Activated CD8-positive, alpha-beta memory T cell treated with anti-CD3 and anti-CD28 coated beads, Interleukin-2, amount 10 ng/mL, durations not matched to agents 7 days and 5 days (primary cell): ENCODE measurements around the gene FANCD2. TPM values are rescaled to one million over a fixed set of nuclear protein-coding genes. Genes with fewer than 3 reads are reported as not detected.
"Not testable (repeated sequence)": the region's sequence is repeated elsewhere in the genome, so short reads cannot be mapped to it uniquely, and the experiment has no call there.

ENCODE experiments used
- ATAC-seq: fragments of 150-1000 bp; cut with Tn5 transposase; one replicate; pipeline ENCODE4 v1.10.0; 2021; ENCODE audit warnings: moderate library complexity
- CTCF ChIA-PET: fragments of 350-600 bp; sonication (Branson Sonifier 250); formaldehyde crosslinking; loops from one replicate; lab custom pipeline; 2021; ENCODE audit warnings: antibody characterized with exemption; lab: Charles Lee
- DNase-seq: peaks from one replicate; pipeline ENCODE4 v3.0.0-alpha.2; 2020
- H3K27ac Mint-ChIP-seq: one replicate; pipeline ENCODE4 v1.8.0; 2021; ENCODE audit warnings: mild to moderate bottlenecking, mixed read lengths
- H3K27me3 Mint-ChIP-seq: one replicate; pipeline ENCODE4 v1.8.0; 2021; ENCODE audit warnings: mixed read lengths
- H3K36me3 Mint-ChIP-seq: one replicate; pipeline ENCODE4 v1.8.0; 2021; ENCODE audit warnings: mild to moderate bottlenecking, mixed read lengths
- H3K4me1 Mint-ChIP-seq: one replicate; pipeline ENCODE4 v1.8.0; 2021; ENCODE audit warnings: mixed read lengths
- H3K4me3 Mint-ChIP-seq: one replicate; pipeline ENCODE4 v1.8.0; 2021; ENCODE audit warnings: mild to moderate bottlenecking, moderate library complexity, mixed read lengths
- H3K9me3 Mint-ChIP-seq: one replicate; pipeline ENCODE4 v1.8.0; 2022; ENCODE audit warnings: low read depth, mixed read lengths
- total RNA-seq, 2 experiments: library from RNA; stranded (reverse); gene quantifications; one replicate each; pipeline ENCODE4 v1.2.3, GENCODE V29; 2021

FANCD2 gene
- total RNA-seq, 2 experiments from 2014 or later, result 75.1 to 109 TPM

GRCh38 chr3:10021856-10022775 is 4.1 kb upstream of the FANCD2 start:
- CTCF ChIA-PET, result no interaction called here
- ATAC-seq (no peak), DNase-seq (no peak)
- no peaks in the 10 kb centered on the region for H3K27me3 Mint-ChIP-seq
- peaks cover 35% of the 10 kb centered on the region for H3K4me1 Mint-ChIP-seq
- H3K36me3 Mint-ChIP-seq, result peaks cover 18% of the 10 kb centered on the region
- no peak overlapping the region for H3K27ac Mint-ChIP-seq
- H3K4me3 Mint-ChIP-seq, result no peak overlapping the region
- no peaks in the 10 kb centered on the region for H3K9me3 Mint-ChIP-seq

- Mint-ChIP-seq H3K9me3 (no peaks in the 10 kb centered on the region), H3K36me3 (peaks cover 19% of the 10 kb centered on the region), H3K4me1 (peaks cover 33% of the 10 kb centered on the region), H3K27me3 (no peaks in the 10 kb centered on the region), H3K4me3 (no peak overlapping the region), H3K27ac (no peak overlapping the region)
- CTCF ChIA-PET, result no interaction called here
- ATAC-seq, result no peak
- DNase-seq, result no peak
Measured at GRCh38 chr3:10023587-10024310, 2.5 kb upstream of the FANCD2 start.

- Mint-ChIP-seq H3K27ac (peak overlapping the region; percentile 99), H3K4me3 (peak overlapping the region; percentile 97), H3K4me1 (peaks cover 37% of the 10 kb centered on the region), H3K9me3 (no peaks in the 10 kb centered on the region), H3K36me3 (peaks cover 25% of the 10 kb centered on the region), H3K27me3 (no peaks in the 10 kb centered on the region)
- DNase-seq, result no peak
- CTCF ChIA-PET, result interaction anchor here (0.9 to 1.4 kb wide), 4 partner anchors 14 to 297 kb away, joined by 3 to 4 read pairs (median 3); no protein-coding TSS in a partner anchor
- ATAC-seq, result no peak
Measured at GRCh38 chr3:10025205-10026083, 793 bp upstream of the FANCD2 start.

GRCh38 chr3:10041034-10041433 is 14.8 kb downstream of the FANCD2 start:
- Mint-ChIP-seq H3K27me3 (no peaks in the 10 kb centered on the region), H3K27ac (peak overlapping the region; percentile 29), H3K4me1 (no peaks in the 10 kb centered on the region), H3K36me3 (peaks cover 46% of the 10 kb centered on the region), H3K4me3 (no peak overlapping the region), H3K9me3 (no peaks in the 10 kb centered on the region)
- ATAC-seq (no peak), DNase-seq (no peak)
- CTCF ChIA-PET, result no interaction called here

GRCh38 chr3:10047876-10048275 is 21.6 kb downstream of the FANCD2 start:
- Mint-ChIP-seq H3K27ac (no peak overlapping the region), H3K9me3 (no peaks in the 10 kb centered on the region), H3K4me1 (no peaks in the 10 kb centered on the region), H3K4me3 (no peak overlapping the region), H3K36me3 (peaks cover 51% of the 10 kb centered on the region), H3K27me3 (no peaks in the 10 kb centered on the region)
- no peak for ATAC-seq
- DNase-seq, result no peak
- CTCF ChIA-PET, result interaction anchor here (1.0 to 1.7 kb wide), 2 partner anchors 66 to 115 kb away, joined by 3 to 4 read pairs; no protein-coding TSS in a partner anchor

- H3K36me3 Mint-ChIP-seq, result peaks cover 52% of the 10 kb centered on the region
- H3K4me1 Mint-ChIP-seq, H3K4me3 Mint-ChIP-seq, H3K27ac Mint-ChIP-seq, DNase-seq, ATAC-seq, H3K27me3 Mint-ChIP-seq, H3K9me3 Mint-ChIP-seq, CTCF ChIA-PET: not testable (repeated sequence)
Measured at GRCh38 chr3:10053054-10053453, 26.8 kb downstream of the FANCD2 start.

GRCh38 chr3:10055097-10055496 is 28.9 kb downstream of the FANCD2 start:
- CTCF ChIA-PET, result no interaction called here
- no peaks in the 10 kb centered on the region for H3K4me1 Mint-ChIP-seq
- no peaks in the 10 kb centered on the region for H3K9me3 Mint-ChIP-seq
- no peak for ATAC-seq
- H3K27me3 Mint-ChIP-seq, result no peaks in the 10 kb centered on the region
- no peak for DNase-seq
- no peak overlapping the region for H3K4me3 Mint-ChIP-seq
- no peak overlapping the region for H3K27ac Mint-ChIP-seq
- H3K36me3 Mint-ChIP-seq, result peaks cover 45% of the 10 kb centered on the region

GRCh38 chr3:10070077-10070476 is 43.8 kb downstream of the FANCD2 start:
- H3K27me3 Mint-ChIP-seq, DNase-seq, H3K4me1 Mint-ChIP-seq, H3K9me3 Mint-ChIP-seq, H3K4me3 Mint-ChIP-seq, ATAC-seq, H3K27ac Mint-ChIP-seq, CTCF ChIA-PET: not testable (repeated sequence)
- H3K36me3 Mint-ChIP-seq, result peaks cover 51% of the 10 kb centered on the region

GRCh38 chr3:10074666-10075065 is 48.4 kb downstream of the FANCD2 start:
- no peak for DNase-seq
- ATAC-seq, result no peak
- H3K4me3 Mint-ChIP-seq, result no peak overlapping the region
- no peaks in the 10 kb centered on the region for H3K9me3 Mint-ChIP-seq
- no peaks in the 10 kb centered on the region for H3K27me3 Mint-ChIP-seq
- no peak overlapping the region for H3K27ac Mint-ChIP-seq
- H3K4me1 Mint-ChIP-seq, result no peaks in the 10 kb centered on the region
- peaks cover 37% of the 10 kb centered on the region for H3K36me3 Mint-ChIP-seq
- CTCF ChIA-PET, result no interaction called here

GRCh38 chr3:10081871-10082270 is 55.6 kb downstream of the FANCD2 start:
- H3K27ac Mint-ChIP-seq, result peak overlapping the region; percentile 10
- H3K4me1 Mint-ChIP-seq, result no peaks in the 10 kb centered on the region
- no peak for DNase-seq
- no peaks in the 10 kb centered on the region for H3K27me3 Mint-ChIP-seq
- no peak overlapping the region for H3K4me3 Mint-ChIP-seq
- H3K9me3 Mint-ChIP-seq, result no peaks in the 10 kb centered on the region
- H3K36me3 Mint-ChIP-seq, result peaks cover 50% of the 10 kb centered on the region
- ATAC-seq, result no peak
- CTCF ChIA-PET, result no interaction called here

GRCh38 chr3:10085738-10086137 is 59.5 kb downstream of the FANCD2 start:
- Mint-ChIP-seq H3K36me3 (peaks cover 53% of the 10 kb centered on the region), H3K27me3 (no peaks in the 10 kb centered on the region), H3K4me3 (no peak overlapping the region), H3K4me1 (no peaks in the 10 kb centered on the region), H3K27ac (no peak overlapping the region), H3K9me3 (no peaks in the 10 kb centered on the region)
- CTCF ChIA-PET, result no interaction called here
- ATAC-seq (no peak), DNase-seq (no peak)

- peaks cover 45% of the 10 kb centered on the region for H3K36me3 Mint-ChIP-seq
- no peak overlapping the region for H3K27ac Mint-ChIP-seq
- H3K4me1 Mint-ChIP-seq, result no peaks in the 10 kb centered on the region
- H3K9me3 Mint-ChIP-seq, result no peaks in the 10 kb centered on the region
- DNase-seq, result no peak
- no peaks in the 10 kb centered on the region for H3K27me3 Mint-ChIP-seq
- ATAC-seq, result no peak
- CTCF ChIA-PET, result interaction anchor here (1.2 kb wide), 1 partner anchor 155 kb away, joined by 4 read pairs; no protein-coding TSS in a partner anchor
- no peak overlapping the region for H3K4me3 Mint-ChIP-seq
Measured at GRCh38 chr3:10088256-10088655, 62.0 kb downstream of the FANCD2 start.

GRCh38 chr3:10090179-10090578 is 63.9 kb downstream of the FANCD2 start:
- no peaks in the 10 kb centered on the region for H3K27me3 Mint-ChIP-seq
- DNase-seq (no peak), ATAC-seq (no peak)
- CTCF ChIA-PET, result no interaction called here
- no peak overlapping the region for H3K4me3 Mint-ChIP-seq
- peaks cover 43% of the 10 kb centered on the region for H3K36me3 Mint-ChIP-seq
- H3K4me1 Mint-ChIP-seq, result no peaks in the 10 kb centered on the region
- H3K9me3 Mint-ChIP-seq, result no peaks in the 10 kb centered on the region
- no peak overlapping the region for H3K27ac Mint-ChIP-seq
